ENCODE measurements around the gene HAPLN3. TPM values are rescaled to one million over a fixed set of nuclear protein-coding genes. Genes with fewer than 3 reads are reported as not detected.

The HAPLN3 gene
- total RNA-seq, 1 donor from 2014 or later: 64.8 TPM

GRCh38 chr15:88830016-88830415 lies 65.3 kb downstream of the HAPLN3 start:
- DNase-seq (ENCODE audit: low read depth in 2 of 2): no peak

- no peak for DNase-seq (ENCODE audit: low read depth in 2 of 2)
Measured at GRCh38 chr15:88828791-88829190, 66.6 kb downstream of the HAPLN3 start.

Other genes with a start within 250 kb of the HAPLN3 start
- gene ACAN, start 92.1 kb downstream of the HAPLN3 start, total RNA-seq: 0.13 TPM in 1 of 2 replicates, not detected in the other
- gene MFGE8, start 17.8 kb upstream of the HAPLN3 start, total RNA-seq: 26.7 and 50.3 TPM in 2 replicates
- 32.1 and 47.9 TPM in 2 replicates for gene ABHD2, start 192.9 kb upstream of the HAPLN3 start, total RNA-seq